Stimulated activated CD8-positive, alpha-beta memory T cell treated with anti-CD3 and anti-CD28 coated beads, Interleukin-4, amount 100 ng/mL, for 1 hour (primary cell): Measurements from ENCODE around the gene CDK19.

Experiments
- DNase-seq, 2 donors: peaks; one replicate each; pipeline ENCODE4 v3.0.0-alpha.2; 2020; ENCODE audit warnings: low read depth in 2 of 2, low spot score in 1 of 2

Gene CDK19

DNA sequence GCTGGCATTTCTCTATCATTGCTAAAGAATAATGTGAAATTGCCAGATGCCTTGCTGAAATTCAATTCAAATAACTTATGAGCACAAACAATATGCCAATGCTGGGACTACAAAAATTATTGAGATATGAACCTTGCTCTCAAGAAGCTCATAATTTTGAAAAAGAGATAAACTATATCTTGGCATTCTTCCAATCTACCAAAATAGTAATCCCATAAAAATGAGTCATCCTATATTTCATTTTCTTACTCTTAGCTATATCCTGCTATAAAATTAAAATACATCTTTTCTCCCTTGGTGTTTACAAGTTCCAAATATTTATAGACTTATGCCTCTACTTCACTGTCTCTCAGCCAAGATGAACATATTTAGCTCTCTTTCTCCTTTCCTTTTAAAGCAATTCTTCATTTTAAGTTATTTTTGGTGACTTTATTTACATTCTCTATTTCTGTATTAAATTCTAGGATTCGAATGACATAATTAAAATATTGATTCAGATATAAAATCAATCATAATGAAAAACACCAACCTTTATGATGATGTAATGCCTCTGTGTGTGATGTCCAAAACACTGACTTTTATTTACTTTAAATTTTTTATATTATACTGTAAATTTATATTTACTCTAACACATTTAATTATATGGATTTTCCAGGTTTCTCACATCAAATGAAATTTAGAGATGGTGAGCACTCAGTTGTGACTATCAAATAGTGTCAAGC lies 152.6 kb downstream of the CDK19 start:
- no peak for DNase-seq

DNA sequence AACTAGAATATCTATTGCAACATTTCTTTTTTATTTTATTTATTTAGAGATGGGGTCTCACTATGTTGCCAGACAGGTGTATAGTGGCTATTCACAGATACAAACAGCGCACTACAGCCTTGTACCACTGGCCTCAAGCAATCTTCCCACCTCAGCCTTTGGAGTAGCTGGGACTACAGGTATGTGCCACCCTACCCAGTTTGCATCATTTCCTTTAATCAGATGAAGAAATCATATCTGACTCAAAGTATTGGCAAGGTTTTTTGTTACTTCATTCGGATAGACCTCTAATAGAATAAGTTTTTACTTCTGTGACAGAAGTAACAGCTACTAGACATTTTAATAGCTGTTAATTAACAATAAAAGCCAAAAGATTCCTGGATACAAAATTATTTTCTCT lies 153.9 kb downstream of the CDK19 start:
- no peak for DNase-seq

DNA sequence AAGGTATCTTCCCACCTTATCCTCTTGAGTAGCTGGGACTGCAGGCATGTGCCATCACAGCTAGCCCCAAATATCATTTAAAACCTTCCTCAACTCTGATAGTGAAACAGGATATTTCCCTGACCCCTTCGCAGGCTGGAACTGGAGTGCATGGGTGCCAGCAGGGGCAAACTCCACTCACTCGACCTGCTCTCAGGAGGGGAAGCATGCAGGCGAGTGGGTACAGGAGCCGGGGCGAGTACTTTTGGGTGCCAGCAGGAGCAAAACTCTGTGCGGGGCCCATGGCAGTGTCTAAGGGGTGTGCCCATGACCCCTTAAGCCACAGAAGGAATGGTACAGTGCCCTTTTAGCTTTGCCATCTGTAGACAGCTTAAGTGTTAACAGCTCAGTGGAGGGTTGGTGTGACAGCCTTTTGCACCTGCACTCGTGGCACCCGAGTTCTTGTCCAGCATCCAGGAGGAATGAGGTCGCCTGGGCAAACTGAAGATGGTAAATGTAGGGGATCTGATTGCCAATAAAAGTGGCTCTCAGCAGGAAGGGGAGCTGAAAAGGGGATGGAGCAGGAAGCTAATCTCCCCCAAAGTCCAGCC lies 155.1 kb downstream of the CDK19 start:
- DNase-seq = no peak

DNA sequence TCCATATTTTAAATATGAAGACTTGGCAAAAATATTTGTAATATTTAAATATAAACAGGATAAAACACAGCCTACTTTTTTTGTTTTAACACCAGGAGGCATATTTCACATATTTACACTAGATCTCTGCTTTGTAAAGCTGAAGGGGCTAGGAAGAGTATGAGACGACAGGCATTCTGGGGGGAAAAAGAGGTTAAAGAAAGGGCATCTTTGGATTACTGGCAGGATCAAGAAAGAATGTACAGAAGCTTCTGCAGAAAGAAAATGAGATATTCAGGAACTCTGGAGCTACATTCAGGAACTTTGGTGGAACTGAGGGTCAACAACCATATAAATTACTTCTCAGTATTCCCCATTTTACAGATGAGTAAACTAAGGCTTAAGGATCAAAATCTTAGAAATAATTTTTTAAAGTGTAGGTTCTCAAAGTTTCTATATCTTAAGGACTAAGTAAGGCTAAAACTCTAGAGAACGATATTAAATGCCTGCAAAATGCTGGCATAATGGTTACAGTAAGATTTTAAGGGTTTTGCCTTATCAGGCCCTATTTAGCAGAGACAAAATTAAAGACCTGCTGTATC lies 156.5 kb downstream of the CDK19 start:
- no peak for DNase-seq

DNA sequence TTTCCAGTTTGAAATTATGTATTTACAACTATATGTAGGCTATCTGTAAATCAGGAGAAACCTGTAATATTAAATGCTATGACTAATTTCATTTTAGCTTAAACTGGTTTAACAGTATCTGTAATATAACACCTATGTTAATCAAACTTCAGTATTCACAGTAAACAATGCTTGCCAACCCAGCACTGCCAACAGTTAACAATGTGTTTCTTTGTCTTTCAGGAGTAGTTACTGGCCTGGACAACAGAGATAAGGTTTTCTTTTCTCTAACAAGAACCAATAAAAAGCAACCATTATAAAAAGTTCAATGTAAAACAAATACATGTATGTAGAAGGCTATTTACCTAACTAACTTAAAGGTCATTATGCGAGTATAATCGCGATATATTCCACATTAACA lies 158.8 kb downstream of the CDK19 start:
- DNase-seq = no peak

DNA sequence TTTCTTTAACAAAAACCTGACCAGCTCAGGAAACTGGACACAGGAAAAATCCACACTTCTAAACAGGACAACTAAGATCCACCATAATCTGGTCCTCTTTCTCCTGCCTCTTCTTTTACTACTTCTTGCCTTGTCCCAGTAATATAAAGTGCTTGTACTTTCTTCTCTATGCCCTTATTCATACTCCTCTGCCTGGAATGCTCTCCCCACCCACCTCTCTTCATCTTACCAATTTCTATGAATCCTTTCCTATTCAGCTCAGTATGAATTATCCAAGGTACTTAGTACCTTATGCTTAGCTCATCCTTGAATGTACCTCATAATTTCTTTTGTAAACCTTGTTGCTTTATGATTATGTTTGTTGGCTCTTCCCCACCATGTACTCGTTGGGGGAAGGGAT lies 159.4 kb downstream of the CDK19 start:
- DNase-seq = no peak

DNA sequence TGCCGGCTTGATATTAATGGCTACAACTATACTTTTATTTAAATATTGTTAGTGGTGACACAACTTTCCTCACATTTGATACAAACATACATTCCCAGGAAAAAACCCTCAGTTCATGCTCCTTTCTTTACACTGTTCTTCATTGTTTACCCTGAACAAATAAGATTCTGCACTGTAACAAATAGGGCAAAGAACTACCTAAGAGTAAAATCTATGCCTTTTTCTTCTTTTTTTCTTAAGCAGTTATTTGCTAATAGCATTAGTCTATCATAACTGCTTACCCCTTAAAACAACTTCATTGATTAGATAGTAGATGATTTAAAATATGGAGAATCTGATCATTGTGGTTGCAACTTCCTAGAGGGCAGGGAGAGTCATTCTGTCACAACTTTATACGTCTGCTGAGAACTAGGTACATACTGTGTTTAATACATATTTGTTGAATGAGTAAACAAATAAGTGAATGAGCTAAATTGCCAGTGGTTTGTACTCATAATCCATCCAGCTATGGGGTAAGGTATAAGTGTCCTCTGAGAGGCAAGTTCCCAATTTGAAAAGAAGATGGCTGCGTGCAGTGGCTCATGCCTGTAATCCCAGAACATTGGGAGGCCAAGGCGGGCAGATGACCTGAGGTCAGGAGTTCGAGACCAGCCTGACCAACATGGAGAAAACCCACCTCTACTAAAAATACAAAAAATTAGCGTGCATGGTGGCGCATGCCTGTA lies 161.0 kb downstream of the CDK19 start:
- no peak for DNase-seq

DNA sequence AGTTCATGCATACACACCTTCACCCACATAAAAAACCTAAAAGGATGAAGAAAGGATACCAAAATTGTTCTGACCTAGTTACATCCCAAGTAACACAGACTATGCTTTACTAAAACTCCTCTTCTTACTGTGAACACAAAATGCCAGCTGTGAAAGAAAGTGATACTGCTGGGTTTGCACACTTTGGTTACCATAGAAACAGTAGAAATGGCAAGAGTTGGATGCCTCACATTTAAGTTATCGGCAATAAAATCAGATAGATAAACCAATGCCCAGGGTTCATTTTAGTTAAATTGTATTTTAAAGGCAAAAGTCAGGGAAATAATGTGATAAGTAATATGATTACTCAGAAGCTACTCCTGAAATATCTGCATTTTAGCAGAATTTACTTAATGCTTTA lies 161.9 kb downstream of the CDK19 start:
- DNase-seq = no peak

DNA sequence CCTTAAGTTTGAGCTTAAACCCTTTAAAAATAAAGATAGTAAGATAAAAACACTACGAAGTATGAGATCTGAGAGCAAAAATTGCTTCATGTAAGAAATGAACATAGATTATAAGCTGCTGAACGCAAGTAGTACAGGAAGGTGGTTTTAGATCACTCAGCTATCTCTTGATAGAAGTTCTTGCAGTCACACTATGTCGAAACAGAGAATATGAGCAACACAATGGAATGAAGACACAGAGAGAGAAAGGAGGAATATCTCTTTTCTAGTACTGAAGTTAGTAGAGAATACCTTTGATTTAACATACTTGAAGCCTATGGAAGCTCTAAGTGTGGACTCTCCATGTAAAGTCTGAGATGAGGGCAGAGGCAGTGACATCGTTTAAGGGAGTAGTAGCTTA lies 162.7 kb downstream of the CDK19 start:
- no peak for DNase-seq

DNA sequence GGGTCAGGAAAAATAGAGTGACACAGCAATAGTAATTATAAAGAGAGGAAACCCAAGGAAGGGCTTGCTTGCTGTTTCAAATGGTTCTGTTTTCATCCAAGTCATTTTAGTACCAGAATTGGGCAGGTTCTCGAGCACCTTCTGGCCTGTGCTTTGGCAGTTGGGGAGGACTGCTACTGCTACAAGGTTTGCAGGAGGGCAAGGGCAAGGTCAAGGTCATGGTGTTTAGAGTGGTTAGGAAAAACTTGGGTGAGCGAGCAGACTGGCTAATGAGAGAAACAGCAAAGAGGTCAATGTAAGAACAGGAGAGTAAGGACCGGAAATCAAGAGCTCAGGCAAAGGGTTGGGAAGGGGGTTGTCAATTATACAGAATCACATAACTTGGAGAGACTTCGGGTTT lies 164.5 kb downstream of the CDK19 start:
- DNase-seq = no peak

DNA sequence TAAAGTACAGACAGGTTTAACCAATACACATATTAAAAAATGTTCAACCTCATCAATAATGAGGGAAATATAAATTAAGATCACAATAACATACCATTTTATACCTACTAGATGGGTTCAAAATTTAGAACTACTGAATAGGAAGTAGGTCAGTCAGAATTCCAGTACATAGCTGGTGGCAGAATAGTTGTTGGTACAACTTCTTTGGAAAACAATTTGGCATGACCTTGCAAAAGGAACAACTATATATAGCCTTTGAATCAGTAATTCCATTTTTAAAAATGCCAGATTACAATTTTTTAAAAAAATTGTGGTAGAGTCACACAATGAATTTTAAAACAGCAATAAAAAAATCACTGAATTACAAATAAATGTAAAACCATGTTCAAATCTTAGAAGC lies 165.6 kb downstream of the CDK19 start:
- no peak for DNase-seq

DNA sequence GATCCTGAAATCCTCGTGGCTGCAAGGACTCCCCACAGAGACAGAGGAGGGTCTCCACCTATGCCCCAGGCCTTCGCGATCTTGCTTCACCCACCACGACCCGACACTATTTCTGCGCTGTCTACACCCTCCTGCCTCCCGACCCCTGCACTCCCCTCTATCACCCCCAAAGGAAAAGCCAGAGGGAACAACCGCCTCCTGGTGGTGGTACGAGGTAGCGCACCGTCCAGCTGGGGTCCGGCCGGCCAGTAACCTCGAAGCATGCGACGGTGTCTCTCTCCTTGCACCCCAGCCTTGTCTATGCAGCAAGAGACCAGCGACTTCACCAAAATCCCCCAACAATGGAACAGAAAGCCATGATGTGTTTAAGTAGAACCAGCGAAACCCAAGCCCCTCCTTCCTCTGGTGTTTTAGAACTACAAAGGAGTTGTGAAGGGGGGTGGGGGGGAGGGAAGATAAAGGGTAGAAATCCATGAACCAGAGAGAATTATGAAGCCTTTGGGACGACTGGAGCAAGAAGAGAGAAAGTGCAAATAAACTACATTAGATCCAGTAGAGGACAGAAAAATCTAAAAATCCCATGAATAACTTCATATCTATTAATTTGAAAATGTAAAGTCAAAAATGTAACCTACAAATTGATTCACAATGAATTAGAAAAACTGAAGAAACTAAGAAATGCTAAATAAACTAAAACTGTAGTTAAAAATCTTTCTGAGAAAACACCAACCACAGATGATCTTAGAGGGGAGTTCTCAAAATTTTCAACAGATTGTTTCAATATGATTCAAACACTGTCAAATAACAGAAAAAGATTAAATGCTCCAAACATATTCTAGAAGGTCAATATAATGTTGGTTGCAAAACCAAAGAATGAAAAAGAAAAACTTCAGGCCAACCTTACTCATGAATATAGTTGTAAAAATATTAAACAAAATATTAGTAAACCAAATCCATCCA lies 168.0 kb downstream of the CDK19 start:
- DNase-seq = no peak

DNA sequence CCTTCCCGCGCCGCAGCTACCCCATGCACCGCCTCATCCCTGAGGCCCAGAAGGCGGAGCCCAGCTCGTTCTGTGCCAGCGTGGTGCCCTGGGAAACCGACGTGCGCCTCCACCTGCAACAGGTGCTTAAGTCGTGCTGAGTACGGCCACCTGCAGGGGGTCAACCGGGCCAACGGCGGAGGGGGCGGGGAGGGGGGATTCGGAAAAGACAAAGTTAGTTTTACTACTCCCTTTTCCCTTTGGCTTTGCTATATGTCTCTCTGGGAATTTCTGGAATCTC lies 168.9 kb downstream of the CDK19 start:
- no peak for DNase-seq

DNA sequence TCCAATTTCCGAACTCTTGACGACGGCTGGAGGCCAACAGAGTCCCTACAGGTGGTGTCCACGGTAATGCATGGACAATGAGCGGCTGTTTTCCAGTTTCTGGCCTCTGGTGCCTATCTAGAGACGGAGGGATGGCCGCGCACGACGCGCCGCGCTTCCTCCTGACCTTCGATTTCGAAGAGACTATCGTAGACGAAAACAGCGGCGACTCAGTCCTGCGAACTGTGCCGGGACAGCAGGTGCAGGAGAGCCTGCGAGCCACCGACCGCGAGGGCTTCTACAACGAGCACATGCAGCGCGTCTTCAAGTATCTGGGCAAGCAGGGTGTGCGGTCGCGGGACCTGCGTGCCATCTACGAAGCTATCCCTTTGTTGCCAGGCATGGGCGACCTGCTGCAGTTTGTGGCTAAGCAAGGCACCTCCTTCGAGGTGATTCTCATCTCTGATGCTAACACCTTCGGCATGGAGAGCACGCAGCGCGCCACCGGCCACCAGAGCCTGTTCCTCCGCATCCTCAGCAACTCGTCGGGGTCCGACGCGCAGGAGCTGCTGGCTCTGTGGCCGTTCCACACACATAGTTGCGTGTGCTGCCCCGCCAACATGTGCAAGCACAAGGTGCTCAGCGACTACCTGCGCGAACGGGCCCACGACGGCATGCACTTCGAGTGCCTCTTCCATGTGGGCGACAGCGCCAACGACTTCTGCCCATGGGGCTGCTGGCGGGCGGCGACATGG lies 169.4 kb downstream of the CDK19 start:
- DNase-seq = no peak

DNA sequence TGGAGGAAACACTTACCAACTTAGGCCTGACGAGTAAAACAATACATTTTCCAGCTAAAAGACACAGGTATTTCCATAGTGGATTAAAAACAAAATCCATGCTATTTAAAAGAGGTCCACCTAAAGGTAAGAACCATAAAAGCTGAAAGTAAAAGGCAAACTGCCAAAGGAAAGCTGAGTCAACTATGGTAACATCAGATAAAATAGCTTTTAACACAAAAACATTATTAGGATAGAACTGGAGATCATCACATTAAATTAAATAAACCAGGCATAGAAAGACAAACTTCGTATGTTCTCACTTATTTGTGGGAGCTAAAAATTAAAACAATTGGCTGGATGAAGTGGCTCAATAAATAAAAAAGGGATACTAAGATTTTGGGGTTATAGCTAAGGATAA lies 172.1 kb downstream of the CDK19 start:
- no peak for DNase-seq

DNA sequence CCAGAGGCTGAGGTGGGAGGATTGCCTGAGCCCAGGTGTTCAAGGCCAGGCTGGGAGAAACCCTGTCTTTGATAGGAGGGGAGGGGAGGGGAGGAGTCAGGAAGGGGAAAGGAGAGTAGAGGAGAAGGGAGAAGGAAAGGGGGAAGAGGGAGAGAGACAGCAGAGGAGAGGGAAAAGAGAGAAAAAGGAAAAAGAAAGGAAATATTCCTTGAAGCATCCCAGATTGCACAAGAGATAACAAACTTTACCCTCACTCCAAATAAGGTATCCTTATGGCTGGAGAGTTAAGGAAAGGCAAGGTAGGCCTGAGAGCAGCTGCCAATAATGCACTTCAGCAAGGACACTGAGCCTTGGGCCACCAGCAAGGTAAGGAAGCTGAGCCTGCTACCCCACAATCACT lies 172.6 kb downstream of the CDK19 start:
- no peak for DNase-seq

DNA sequence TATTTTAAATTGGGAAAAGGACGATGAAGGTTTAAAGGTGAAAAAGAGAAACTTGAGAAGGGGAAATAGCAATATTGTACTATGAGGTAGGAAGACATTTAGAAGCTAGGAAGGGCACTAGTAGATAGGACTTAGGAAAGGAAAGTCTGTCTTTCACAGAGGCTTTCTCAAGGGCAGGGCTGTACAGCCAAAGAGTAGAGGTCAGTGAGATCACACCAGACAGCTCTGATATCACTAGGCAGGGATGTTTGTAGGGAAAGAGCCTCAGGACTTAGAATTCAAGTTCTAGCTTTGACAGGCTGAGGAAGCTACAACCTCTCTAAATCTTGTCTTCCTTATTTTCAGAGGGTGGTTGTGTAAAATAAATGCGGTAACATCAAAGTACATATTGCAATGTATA lies 178.5 kb downstream of the CDK19 start:
- DNase-seq = no peak

DNA sequence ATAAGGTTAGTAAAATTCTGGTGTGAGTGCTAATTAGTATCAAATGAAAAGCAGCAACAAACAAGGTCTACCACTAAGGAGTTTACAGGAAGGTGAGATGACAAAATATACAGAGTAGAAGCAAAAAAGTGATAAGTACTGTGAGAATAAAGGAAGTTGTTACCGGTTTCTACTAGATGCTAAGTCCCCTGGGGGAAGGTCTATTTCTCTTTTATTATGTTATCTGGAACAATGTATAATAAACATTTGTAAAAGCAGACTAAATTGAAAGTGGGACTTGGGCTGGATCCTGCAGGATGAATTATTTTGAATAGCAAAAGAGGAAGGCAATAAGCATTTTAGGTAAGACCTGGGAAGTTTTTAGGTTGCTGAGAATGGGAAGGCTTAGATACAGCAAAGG lies 180.2 kb downstream of the CDK19 start:
- no peak for DNase-seq

DNA sequence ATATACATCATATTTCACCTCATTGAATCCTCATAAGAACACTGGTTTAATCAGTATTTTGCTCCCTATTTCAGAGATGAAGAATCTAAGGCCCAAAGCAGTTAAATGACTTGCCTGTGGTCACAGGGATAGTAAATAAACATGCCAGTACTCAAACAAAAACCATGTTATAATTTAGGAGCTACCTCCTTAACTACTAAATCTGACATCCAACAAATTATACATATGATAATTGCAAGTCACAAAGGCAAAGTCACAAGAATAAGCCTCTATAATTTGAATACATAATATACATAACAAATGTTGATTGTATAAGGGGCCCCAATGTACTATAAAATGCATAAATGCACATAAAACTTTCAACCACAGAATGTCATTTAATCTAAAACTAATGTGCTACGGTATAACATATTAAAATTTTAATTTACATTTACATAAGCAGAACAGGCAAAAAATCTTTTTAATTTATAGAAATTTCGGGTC lies 181.5 kb downstream of the CDK19 start:
- no peak for DNase-seq

DNA sequence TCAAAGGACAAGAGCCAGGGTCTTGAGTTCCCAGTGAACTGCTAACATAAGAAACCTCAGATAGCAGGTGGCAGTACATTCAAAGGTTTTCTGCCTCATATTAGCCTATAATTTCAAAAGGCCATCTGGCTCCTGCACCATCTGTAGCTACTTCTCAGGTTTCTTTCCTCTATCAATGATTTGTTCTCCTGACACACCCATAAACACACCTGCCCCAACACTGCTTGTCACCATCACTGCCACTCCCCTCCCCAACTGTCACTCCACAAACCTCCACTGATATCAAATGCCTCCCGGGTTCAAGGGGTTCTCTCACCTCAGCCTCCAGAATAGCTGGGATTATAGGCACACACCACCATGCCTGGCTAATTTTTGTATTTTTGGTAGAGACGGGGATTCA lies 186.1 kb downstream of the CDK19 start:
- no peak for DNase-seq

DNA sequence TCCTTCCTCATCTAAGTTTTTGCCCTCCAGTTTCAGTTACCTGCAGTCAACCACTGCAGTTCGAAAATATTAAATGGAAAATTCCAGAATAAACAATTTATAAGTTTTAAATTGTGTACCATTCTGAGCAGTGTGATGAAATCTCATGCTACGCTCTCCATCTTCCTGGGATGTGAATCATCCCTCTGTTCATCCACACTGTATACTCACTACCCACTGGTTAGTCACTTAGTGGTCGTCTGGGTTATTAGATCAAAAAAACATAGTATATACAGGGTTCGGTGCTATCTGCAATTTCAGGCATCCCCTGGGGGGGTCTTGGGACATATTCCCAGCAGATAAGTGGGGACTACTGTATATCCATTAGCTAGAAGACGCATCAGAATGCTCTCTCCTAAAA lies 186.9 kb downstream of the CDK19 start:
- DNase-seq = no peak
